Keratinocyte (primary cell): ENCODE results near the gene USP34.

Experiments
- EZH2 ChIP-seq: IDR thresholded peaks from one replicate; pipeline ENCODE4 v1.6.1; 2012; ENCODE audit warnings: inconsistent platforms, mild to moderate bottlenecking, low read length, moderate library complexity
- TF ChIP-seq, protein P1 (sequence below), 3 experiments: IDR thresholded peaks in 1 of 3; conservative IDR thresholded peaks in 1 of 3; optimal IDR thresholded peaks in 1 of 3; 2 replicates in 2 of 3; 3 replicates in 1 of 3; pipeline versions ENCODE3 to v1.5.1; 2011; ENCODE audit warnings: low read length in 3 of 3, mild to moderate bottlenecking in 3 of 3, moderate library complexity in 2 of 3, control low read depth in 1 of 3, inconsistent platforms in 1 of 3; ENCODE audit not compliant: insufficient read depth in 2 of 3; ENCODE audit errors: extremely low read depth in 1 of 3

DNA sequence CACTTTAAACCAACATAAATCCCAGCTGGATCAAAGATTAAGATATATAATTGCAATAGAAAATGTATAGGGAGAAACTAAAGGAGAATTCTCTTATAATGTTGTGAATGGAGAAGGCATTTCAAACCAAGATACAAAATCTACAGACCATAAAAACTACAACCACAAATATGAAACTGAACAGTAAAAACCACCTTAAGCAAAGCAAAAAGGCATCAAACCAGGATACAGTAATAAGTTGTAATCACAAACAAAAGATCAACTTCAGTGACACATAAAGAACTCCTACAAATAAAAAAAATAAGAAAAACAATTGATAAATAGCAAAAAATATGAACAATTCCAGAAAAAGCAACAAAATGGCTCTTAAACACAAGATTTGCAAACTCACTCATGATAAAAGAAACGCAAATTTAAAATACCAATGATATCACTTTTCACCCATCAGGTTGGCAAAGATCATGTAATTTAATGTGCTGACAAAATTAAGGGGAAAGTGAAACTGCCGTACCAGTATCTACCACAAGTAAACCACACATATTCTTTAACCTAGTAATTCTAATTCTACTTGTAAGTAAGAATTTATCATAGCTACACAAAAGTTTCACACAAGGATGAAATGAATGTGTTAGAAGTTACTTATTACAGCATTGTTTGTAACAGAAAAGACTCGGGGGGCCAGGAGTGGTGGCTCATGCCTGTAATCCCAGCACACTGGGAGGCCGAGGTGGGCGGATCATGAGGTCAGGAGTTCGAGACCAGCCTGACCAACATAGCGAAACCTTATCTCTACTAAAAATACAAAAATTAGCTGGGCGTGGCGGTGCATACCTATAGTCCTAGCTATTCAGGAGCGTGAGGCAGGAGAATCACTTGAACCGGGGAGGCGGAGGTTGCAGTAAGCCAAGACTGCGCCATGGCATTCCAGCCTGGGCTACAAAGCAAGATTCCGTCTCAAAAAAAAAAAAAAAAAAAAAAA is 101.9 kb downstream of the USP34 start:
- TF ChIP-seq, protein P1, sequence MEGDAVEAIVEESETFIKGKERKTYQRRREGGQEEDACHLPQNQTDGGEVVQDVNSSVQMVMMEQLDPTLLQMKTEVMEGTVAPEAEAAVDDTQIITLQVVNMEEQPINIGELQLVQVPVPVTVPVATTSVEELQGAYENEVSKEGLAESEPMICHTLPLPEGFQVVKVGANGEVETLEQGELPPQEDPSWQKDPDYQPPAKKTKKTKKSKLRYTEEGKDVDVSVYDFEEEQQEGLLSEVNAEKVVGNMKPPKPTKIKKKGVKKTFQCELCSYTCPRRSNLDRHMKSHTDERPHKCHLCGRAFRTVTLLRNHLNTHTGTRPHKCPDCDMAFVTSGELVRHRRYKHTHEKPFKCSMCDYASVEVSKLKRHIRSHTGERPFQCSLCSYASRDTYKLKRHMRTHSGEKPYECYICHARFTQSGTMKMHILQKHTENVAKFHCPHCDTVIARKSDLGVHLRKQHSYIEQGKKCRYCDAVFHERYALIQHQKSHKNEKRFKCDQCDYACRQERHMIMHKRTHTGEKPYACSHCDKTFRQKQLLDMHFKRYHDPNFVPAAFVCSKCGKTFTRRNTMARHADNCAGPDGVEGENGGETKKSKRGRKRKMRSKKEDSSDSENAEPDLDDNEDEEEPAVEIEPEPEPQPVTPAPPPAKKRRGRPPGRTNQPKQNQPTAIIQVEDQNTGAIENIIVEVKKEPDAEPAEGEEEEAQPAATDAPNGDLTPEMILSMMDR (optimal IDR thresholded peaks at IDR 0.05 in 1 of 3, IDR thresholded peaks at IDR 0.05 in 1 of 3, conservative IDR thresholded peaks at IDR 0.05 in 1 of 3; ENCODE audit: extremely low read depth in 1 of 3, insufficient read depth in 2 of 3, low read length in 3 of 3), result no peak
- no peak for TF ChIP-seq EZH2
